Measurements from ENCODE around the gene FRK.
"Not testable (repeated sequence)": the region's sequence is repeated elsewhere in the genome, so short reads cannot be mapped to it uniquely, and the experiment has no call there.

The FRK gene

DNA sequence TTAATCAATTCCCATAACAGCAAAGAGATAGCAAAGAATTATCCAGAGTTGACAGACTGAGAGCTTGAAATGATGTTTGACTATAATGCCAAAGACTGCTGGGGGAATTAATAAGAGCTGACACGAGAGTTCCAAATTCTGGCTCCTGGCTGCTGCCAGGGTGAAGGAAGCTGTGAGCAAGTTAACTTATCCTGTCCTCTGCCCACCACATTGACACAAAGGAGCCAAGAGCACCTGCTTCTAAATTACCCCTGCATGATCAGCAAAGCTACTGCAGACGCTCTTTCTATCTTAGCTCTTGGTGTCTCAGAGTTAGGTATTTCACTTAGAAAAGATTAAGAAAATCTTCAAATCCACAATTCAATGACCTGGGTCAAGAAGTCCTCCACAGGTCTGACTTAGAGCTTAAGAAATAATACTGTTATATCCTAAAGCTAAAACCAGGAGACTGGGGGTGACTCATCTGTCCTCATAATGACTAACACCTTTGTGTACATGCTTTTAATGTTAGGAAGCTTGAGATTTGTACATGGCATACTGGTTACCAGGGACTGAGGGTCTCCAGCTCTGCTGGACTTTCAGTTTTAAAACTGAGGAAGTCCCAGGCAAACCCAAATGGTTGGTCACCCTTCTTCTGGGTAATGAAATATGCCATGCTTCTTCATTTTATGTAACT, 13.2 kb upstream of the FRK start:
- DNase-seq, result no peak

DNA sequence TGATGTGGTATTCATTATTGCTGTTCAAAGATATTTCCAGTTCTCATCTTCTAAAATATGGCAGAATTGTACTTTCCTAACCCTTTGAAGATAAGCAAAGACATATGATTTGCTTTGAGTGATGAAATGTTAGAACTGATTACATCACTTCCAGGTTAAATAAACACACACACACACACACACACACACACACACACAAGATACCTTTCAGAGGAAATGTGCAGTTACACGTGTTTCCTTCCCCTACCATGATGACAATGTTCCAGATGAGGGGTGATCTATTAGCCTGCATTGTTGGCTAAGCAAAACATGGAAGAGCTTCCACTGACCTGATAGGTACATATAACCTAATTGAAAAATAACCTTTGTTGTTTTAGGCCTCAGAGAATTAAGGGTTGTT, 11.7 kb upstream of the FRK start:
- no peak for DNase-seq

DNA sequence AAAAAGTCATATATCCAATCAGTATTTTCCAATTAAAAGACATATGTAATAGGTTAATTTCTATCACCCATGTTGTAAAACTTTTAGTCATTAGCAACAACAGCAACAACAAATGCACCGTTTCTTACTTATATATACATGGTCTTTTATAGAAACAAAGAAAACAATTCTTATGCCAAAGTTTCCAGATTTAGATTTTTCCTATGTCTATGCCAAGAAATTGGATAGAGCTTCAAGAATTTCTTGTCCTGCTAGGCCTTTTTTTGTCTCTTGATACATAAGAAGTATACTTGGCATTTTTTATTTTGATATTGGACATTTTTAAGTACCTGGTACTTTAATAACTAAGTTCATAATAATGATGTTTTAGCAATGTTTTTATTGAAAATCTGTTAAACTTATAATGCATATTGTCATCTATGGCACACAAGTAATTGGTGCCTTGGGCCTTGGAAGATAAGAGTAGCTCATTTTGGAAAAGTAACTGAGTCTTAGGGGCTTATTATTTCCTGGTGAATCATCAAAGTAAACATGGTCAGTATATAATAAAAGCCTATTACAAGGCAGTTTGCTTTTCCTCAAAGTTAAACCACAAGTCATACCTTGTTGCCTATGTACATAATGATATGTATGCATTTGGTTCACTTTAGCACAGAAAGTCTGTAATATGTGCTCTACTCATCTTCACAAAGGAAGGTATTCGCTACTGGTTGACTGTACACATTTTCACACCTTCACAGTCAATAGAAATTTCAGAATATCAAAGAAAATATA, 10.1 kb upstream of the FRK start:
- DNase-seq, result no peak

DNA sequence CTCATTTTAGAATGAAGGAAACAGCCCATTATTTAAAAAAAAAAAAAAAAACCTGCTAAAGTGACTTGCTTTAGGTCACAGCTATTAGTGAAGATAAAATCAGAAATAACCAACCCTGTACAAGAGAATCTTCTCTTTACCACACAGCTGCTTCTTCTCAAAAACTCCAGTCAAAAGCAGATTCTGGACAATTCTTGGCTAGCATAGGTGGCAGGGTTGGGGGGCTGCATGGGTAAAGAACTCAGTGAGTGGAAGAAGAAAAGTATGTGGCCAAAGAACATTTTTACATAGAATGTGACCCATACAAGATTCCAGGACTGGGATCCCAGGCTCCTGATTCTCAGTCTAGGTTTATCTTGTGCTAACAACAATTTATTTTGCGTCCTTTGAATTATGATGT, 9.4 kb upstream of the FRK start:
- no peak for DNase-seq

DNA sequence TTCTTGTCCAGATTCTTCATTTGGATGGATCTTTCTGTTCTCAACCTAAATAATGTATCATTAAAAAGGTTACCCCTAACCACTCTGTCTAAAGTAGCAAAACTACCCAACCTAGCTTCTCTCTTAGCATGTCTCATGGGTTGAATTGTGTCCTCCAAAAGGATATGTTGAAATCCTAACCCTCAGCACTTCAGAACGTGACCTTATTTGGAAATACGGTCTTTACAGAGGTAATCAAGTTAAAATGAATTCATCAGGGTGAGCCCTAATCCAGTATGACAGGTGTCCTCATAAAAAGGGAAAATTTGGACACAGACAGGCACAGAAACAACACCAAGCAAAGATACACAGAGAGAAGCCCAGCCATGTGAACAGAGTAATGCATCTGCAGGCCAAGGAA, 6.1 kb upstream of the FRK start:
- no peak for DNase-seq

DNA sequence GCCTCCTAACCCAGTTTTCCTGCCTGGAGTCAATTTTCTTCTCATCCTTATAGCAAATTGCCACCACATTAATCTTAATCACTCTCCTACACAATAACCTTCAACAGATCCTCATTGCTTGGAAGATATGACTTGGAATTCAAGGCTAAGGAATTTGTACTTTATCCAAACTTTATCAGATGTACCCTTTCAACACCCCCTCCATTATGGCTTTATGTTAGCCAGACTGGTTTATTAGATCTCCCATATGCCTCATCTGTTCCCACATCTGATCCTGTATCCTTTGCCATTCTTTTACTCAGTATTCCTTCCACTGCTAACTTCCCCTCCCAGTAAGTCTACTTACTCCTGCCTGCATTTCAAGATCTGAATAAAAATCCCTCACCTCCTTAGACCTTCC, 4.0 kb upstream of the FRK start:
- DNase-seq, result no peak

DNA sequence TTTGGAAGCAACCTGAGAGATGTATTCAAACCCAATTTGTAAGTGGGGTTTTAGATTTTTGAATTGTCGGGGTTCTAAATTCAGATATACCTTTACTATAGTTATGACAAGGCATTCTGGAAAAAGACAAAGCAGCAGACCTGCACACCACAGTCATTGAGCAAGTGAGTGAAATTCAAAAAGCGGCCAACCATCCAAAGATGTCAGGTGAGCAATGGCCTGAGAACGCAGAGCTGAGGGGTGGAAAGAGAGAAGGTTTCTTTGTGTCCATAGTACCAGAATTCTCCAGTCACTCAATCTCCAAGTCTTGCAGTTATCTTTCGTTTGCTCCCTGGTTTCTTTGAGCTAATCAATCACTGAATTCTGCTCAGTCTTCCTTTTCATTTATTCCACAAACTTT, 1.8 kb upstream of the FRK start:
- DNase-seq, result no peak

DNA sequence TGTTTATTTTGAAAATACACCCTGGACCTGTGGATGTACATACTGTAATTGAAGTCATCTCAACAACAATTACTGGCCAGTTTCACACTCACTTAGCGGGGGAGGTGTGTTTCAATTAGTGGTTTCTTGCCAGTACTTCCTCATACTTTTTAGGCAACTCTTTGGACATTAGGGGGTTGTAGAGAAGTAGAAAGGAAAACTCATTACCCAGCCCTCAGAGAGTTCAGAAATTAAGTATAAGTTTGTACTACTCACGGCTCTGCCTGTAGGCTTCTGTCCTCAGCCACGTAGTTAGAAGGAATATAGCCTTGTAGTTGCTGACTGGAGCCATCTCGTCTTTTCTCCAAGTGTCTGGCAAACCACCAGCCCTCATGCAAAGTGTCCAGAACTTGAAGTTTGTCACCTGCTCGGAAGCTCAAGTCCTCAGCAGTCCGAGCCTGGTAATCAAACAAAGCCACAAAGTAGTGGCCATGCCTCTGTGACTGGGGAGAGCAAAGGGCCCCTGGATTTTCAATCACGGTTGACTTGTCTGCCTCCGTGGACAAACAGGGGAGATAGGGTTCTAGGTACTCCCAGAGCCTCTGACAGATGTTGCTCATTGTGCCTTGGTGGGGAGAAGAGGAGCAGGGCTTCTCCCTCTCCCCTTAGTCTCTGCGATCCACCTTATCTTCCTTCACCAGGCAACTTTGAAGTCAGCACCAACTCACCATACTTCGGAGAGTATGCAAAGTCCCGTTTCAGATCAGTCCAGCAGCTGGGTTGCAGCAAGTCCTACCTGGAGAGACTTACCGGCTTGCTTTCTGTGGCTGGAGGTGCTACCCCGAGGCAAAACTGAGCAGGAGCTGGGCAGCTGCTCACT, 749 bp downstream of the FRK start:
- no peak for DNase-seq

DNA sequence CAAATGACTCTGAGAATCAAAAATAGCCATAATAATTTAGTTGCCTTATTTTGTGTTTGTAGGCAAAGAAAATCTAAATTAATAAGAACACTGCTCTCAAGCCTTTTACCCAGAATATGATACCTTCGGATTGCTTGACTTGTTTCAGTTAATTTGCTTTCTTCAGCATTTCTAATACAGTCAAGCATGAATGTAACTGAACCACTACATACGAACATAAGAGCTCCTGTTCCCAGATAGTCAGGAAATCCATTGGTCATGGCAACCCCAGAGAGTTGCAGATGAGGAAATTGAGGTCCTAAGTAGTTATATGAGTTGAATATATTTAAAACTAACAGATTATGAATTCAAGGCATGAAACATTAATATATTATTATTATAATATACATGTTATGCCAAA, 2.9 kb downstream of the FRK start:
- no peak for DNase-seq

DNA sequence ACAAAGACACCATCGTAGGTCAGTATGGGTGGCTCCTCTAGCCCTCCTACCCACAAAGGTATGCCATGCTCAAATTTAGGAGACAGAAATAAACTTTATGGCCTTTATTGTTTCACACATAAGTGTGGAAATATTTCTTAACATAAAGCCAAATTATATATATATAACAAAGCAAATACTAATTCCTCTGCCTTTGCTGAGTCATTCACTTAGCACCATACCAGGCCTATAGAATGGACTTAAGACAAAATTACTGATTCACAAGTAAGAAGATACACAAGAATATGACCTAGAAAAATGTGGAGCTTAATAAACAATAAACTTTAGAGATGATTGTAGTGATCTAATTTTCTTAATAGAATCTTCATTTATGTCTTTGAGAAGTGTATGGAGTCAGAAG, 5.2 kb downstream of the FRK start:
- DNase-seq, result no peak

DNA sequence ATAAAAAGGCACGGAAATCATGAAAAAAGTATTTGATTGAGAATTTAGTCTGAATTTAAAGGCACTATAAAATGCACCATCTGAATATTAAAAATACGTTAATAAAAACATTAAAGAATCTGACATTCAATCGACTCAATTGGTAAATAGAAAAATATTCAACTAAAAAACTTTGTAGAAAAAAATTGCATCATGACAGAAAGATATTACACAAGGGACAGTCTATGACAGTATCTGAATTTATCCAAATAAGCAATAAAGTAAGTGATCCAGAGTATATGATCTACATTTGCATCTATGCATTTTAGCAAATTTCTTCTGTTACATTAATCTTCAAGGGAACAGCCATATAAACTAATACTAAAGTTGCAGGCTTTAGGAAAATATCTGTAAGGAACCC, 9.4 kb downstream of the FRK start:
- no peak for DNase-seq

DNA sequence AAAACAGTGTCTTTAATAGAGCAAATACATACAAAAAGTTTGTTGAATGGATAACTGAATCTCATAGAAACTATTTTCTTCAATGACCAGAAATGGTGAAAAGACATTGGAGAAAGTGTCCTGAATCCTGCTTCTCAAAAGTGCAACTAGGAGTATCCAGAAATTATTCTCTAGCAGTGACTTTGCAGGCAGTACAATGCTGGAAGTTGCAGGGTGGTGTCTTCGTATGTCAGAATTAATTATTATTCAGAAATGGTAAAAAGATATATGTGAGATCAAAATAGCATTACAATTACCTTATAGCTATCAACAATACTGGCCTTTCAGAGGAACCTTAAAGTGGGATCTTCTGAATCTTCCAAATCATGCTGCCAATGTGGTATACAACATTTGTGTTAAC, 10.0 kb downstream of the FRK start:
- DNase-seq, result no peak

DNA sequence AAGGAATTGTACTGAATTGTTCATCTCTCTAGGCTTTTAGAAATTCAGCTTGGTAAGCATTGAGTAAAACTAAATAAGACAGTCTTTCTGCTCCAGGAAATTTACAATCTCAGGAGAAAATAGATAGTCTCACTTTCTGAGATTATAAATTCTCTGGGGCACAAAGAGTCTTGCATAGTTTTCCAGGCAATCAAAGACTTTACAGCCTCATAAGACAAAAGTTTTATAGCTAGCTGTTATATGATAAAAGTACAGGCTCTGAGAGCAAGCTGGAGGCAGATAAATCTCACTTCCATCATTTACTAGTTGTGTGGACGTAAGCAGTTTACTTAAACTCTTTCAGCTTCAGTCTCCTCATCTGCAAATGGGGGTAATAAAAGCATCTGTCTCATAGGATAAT, 11.4 kb downstream of the FRK start:
- DNase-seq, result no peak

DNA sequence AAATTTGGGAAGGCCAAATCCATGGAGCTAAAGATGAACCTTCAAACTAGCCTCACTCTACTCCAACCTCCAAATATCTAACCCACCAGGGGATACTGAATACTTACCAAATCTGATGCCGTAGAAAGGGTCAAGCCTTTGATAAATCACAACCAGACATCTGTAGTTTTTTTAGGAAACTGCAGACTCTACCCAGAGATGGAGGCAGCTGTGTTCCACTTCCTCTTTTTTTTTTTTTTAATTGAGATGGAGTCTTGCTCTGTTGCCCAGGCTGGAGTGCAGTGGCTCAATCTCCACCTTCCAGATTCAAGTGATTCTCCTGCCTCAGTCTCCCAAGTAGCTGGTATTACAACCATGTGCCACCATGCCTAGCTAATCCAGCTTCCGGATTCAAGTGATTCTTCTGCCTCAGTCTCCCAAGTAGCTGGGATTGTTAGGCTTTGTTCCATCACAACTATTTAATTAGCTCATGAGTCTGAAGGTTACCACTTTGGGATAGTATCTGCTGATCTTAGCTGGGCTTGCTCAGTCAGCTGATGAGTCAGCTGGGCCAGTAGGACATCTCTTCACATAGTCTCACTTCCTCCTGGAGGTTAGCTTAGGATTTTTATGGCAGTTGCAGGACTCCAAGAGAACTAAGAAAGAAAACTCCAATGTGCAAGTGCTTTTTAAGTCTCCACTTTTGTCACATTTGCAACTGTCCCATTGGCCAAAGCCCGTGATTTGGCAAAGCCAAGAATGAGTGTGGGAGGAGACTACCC, 13.3 kb downstream of the FRK start:
- no peak for DNase-seq

DNA sequence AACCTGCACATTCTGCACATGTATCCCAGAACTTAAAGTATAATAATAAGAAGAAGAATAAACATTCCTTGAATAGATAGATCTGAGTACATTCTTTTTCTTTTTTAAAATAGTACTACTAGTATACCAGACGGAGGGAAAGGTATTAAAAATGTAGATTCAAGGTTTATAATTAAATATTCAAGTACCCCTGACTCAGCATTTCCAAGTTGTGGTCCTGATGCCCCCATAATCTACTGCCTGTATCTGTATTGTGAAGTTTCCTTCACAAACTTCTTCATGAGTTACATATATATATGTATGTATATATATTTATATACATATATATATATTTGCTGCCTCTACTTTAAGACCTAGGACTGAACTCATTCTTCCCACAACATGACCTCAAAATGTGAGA, 14.0 kb downstream of the FRK start:
- DNase-seq, result no peak

DNA sequence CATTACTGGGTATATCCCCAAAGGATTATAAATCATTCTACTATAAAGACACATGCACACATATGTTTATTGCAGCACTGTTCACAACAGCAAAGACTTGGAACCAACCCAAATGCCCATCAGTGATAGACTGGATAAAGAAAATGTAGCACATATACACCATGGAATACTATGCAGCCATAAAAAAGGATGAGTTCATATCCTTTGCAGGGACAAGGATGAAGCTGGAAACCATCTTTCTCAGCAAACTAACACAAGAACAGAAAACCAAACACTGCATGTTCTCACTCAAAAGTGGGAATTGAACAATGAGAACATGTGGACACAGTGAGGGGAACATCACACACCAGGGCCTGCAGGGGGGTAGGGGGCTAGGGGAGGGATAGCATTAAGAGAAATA, 14.4 kb downstream of the FRK start:
- not testable (repeated sequence) for DNase-seq

DNA sequence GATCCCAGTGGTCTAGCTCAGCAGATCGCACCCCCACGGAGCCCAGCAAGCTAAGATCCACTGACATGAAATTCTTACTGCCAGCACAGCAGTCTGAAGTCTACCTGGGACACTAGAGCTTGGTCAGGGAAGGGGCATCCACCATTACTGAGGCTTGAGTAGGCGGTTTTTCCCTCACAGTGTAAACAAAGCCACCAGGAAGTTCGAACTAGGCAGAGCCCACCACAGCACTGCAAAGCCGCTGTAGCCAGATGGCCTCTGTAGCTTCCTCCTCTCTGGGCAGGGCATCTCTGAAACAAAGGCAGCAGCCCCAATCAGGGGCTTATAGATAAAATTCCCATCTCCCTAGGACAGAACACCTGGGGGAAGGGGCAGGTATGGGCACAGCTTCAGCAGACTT, 18.8 kb downstream of the FRK start:
- DNase-seq, result no peak

DNA sequence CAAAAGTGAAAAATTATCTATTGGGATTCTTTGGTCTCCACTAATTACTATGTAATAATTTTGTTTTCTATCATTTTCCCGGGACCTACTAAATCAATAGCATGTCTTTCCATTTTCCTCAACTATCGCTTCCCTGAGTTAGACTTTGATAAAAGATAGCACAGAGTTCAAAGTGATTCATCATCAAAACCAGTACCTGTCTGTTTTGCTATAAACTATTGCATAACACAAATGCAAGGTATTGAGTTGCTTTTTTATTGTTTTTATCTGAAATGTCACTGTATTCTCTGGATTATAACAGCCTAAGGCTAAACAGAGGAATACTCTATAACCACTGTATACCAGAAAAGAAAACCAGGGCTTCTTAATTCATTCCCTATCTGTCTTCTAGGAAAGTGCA, 19.7 kb downstream of the FRK start:
- no peak for DNase-seq

DNA sequence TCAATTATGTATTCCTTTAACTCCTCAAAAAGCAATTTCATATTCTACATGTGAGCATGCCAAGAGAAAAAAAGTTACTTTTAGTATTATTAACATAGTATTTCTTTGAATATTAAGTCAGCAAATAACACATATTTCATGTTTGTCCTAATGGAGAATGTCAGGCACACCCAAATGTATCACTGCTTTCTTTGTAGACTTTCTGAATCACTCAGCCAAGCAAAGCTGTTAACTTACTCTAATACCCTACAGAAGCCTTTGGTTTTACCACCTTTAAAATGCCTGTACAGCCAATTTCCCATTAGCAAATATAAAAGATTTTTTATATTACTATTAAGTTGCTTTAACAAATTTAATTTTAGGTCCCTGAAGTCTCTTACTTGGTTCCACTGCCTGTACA, 23.8 kb downstream of the FRK start:
- no peak for DNase-seq

DNA sequence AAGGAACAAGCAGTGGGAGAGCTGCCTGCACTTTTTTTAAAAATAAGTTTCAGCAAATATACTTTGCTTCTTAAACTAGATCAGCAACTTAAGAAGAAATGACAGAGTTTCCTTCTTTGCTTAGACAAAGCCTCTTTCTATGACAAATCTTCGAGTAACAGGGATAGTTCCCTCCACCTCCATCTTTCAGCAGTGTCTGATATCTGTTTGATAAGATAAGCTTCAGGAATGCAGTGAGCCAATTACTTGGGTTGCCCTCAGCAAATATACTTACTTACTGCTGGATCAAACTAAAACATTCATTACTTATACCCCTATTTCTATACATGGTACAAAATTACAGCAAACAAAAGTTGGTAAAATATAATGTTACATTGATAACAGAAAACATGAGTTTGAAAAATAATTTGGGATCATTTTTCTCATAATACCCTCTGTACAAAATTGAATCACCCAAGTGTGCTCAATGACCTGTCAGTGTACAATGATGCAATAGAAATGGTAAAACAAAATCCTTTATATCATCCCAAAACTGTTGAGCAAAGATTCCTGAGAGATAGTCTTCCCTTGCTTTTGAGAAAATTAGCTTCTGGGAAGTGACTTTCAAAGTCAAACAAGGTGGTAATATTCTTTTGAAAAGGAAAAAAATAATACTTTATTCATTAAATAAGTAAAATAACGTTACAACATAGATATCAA, 24.5 kb downstream of the FRK start:
- no peak for DNase-seq

DNA sequence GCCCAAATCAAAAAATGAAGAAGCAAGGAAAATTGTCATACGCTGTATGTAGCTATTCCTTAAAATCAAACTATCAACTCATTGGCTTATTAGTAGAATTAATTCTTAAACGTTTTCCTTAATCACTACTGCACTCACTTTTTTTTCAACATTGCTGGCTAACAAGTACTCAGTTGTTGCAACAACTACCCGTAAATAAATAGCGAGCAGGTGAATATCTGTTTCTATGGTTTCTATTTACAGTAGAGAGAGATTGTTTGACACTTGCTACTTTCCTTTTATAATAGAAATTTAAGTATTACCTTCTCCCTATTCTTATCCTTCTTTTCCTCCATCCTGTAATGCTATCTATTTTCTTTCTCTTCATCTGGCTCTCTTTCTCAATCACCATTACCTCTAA, 25.1 kb downstream of the FRK start:
- DNase-seq, result no peak

DNA sequence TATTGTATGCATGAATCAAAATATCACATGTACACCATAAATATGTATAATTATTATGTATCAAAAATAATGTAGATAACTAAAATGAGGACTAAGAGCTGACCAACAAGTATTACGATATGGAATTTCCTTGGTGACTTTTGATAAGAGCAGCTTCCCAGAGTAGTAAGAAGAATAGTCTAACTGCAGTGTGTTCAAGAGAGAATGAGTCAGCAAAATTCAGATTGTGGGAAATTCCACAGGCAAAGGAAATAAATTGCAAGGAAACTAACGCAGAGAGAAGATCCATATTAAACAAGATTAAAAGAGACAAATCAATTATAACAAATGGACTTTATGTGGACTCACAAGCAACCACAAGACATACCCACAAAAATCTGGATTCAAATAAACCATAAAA, 26.4 kb downstream of the FRK start:
- no peak for DNase-seq
